Stimulated activated CD4-positive, alpha-beta T cell treated with anti-CD3 and anti-CD28 coated beads, Interleukin-12 subunit alpha, Interleukin-12 subunit beta, amount 100 ng/mL, for 4 hours (primary cell): ENCODE data around the gene APOB.

Experiments
- DNase-seq: peaks from one replicate; pipeline ENCODE4 v3.0.0-alpha.2; 2020

APOB gene

DNA sequence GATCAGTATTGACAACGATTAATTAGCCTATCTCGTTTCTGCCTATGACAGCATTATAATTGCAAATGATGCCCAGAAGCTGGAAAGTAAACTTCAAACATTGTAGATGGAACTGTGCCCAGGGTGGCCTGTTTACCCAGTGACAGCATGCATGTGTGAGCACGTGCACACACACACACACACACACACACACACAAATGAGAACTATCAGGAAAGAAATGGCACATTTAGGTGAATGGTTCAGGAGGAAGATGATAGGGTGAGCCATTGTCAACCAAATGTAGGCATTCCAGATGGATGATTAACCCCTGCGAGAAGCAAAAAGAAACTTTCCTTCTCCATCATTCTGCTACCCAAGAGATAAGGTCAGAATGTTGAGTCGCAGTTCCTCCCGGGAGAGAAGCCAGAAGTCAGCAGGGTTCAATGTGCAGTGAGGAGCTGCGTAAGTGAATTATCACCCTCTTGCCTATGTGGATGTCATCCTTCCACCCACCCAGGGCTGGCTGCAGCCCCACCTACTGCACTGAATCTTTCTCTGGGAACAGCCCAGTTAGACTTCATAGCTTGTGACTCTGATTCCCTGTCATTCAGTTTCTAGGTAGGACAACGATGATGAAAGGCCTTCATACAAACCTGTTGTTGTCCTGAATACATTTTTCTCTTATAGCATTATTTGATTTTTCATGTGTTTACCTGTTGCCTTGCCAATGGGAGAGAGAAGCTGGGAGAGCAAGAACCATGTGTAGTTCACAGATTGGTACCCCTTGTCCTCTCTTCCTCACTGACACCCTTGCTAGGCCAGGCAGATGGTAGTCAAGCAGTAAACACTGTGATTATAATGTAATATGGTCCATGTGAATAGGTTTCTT is 3.5 kb upstream of the APOB start:
- no peak for DNase-seq

DNA sequence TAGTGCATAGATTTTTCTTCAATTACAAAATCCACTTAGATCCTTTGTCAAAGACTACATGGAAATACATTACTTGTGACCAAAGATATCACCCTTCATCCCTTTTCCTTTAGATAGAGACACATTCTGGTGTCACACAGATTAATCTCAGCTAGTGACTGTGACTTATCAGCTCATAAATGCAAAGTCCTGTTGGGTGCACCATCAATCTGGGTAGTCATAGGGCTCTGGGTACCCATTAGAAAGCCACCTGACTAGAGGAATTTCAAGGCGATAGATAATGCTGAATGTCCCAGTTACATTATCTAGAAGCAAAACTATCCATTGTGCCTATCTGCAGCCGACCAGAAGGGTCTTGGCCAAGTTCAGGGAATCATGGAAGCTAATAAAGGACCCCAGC is 2.6 kb upstream of the APOB start:
- no peak for DNase-seq

DNA sequence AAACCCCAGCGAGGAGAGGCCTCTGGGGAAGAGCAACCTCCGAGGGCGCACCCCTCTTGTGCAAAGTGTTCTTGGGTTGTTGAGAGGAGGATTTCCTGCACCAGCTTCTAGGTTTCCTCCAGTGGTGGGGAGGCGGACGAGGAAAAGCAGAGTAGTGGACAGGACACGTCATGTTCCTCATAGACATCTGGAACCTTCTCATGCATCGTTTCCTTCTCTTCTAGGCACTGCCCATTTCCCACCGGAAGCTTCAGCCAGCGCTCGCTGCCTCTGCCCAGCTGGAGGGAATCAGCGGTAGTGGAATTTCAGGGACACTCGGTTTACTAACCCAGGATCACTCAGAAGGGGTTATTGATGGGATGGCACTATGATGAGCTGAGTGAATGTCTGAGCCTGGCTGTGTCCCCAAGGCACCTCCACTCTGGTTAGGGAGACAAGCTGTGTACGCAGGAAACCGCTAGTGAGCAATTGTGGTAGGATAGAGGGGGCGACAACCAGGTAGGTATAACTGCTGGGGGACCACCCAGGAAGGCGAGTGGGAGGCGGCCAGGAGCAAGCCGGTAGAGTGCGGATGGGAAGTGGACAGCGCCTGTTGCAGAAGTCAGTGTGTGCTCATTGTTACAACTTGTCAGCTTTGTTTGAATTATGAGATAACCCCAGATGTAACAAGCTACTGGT is 960 bp upstream of the APOB start:
- DNase-seq, result no peak

DNA sequence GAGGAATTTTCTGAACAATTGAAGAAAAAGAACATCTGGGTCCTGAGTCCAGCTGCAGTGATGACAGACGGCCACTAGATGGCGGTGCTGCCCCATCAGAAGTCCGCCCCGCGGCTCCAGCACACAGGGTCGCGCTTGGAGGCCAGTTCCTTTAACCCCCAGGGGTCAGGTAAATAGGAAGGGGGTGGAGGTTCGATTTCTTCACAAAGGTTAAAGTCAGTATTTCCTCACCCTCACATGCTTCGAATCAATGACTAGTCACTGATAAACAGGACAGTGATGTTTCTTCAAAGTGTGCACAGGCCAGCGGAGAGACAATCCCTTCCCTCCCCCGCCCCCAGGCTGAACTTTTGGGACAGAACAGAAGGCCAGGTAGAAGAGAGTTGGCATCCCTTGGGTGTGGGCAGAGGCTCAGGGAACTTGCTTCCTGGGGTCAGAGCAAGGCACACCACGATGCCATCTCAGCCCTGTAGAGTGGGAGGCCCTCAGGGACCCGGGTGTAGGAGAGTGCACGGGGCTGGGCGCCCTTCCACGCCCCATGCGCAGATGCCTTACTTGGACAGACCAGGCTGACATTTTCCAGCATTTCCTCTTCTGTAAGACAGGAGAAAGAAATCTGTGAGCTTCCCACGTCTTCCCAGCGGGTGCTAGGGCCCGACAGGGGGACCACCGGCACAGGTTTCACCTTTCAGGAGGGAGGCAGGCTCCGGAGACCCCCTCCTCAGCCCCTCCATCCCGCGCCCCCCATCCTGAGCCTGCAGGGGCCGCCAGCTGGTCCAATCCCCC is 722 bp downstream of the APOB start:
- DNase-seq, result peak; percentile 52

DNA sequence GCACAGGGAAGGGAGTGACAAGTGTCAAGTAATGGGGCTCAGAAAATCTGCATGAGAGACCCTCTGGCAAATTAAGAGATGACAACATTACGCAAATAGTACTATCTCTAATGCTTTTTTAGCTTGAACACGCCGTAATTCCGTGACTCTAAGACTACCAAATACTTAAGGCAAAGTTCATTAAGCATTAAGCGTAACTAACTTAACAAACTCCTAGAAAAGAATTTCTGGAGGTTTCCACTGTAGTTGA is 1.2 kb downstream of the APOB start:
- DNase-seq, result no peak

DNA sequence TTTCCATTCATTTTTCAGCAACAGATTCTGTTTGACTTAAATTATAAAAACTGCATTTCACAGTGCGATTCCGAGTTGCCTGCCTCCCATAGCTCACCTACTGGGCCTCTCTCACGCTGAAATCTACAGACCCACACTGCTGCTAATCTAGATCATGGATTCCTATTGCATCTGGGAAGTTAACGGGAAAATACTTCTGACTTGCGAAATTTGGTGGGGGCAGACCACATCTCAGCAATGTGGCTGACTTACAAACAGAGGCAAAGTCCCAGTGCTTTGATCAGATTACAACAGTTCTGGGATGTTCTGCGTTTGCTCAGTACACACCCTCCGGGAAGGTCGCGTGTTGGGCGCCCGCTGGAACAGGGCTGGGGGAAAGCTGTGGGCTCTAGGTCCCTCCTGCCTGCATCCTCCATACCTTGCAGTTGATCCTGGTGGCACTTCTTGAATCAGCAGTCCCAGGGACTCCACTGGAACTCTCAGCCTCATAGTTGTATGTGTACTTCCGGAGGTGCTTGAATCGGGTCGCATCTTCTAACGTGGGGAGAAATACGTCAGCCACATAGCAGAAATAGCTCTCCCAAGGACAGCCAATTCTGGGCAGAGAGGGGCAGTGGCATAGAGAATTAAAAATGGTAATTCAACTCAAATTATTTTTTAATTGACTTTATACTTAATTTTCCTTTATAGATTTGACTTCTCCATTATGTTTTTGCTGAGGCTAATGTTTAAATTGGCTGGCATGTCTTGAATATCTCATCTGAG is 1.7 kb downstream of the APOB start:
- DNase-seq, result no peak

DNA sequence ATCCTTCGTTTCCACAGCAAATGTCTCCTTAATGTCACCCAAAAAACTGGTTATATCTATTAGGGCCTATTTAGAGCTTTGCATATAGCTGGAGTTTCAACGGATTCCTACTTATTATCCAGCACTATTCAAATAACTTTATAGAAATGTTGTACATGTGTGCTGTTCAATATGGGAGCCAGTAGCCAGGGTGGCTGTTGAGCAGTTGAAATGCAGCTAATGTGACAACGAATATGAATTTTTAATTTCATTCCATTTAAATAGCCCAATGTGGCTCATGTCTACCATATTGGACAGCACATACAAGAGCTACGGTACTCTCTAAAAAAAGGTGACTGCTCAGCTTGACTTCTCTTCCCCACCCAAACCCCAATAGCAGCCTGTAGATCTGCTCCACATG is 2.4 kb downstream of the APOB start:
- no peak for DNase-seq

DNA sequence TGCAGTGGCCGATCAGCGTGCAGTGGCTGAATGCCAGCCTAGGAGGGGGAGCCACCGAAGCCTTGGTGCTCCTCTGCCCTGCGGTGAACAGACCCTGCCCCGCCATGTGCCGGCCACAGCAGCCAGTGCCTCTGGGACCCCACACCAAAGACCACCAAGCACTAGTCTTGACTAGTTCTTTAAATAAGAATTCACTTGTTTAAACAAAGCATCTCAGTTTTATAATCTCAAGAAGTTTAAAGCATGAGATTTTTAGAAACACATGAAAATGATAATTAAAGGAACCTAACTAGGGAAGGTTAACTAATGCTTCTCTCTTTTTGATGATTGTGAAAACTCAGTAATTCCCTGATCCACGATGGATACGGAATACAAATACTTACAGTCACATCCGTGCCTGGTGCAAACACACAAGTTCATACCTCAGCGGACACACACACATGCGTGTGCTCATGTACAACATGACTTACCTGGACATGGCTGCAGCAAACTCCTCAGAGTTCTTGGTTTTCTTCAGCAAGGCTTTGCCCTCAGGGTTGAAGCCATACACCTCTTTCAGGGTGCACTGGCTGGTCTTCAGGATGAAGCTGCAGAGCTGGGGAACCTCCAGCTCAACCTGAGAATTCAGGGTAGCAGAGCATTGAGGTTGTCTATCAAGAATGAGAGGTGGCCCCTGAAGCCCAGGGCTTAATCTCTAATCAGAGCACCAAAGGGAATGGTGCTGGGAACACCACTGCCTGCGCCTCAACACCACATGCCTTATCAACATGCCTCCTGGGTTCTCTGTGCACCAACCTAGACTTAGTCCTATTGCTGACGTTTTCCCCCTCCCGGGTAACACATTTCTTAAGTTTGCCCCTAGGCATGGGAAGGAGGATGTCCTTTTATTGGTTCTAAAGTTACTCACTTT is 3.1 kb downstream of the APOB start:
- DNase-seq, result no peak

DNA sequence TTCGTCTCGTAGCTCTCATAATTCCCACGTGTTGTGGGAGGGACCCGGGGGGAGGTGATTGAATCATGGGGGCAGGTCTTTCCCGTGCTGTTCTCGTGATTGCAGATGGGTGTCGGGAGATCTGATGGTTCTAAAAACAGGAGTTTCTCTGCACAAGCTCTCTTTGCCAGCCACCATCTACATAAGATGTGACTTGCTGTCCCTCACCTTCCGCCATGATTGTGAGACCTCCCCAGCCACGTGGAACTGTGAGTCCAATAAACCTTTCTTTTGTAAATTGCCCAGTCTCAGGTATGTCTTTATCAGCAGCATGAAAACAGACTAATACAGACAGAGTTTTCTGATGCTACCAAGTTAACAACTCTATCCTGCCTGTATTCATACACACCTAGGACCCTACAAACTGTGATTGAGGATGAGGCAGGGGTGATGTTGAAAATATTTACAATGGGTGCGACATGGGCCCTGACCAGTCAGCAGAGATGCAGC is 3.9 kb downstream of the APOB start:
- no peak for DNase-seq

DNA sequence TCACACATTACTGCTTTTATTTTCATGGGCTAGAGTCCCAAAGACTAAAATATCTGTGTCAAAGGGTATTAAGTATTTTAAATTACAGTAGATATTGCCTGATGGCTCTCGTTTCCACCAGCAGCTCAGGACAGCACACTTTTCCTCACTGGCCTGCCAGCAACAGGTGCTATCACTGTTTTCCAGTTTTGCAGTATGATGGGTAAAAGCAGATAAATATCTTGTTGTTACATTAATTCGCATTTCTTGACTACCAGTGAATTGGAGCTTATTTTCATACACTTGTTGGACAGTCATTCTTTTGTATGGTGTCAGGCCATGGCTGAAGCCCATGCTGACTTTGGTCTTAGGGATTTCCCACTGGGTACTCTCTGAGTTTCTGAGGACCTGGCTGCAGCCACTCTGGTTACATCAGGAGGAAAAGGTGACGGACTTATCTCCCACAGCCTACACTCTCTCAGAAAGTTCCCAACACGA is 4.8 kb downstream of the APOB start:
- DNase-seq, result no peak

DNA sequence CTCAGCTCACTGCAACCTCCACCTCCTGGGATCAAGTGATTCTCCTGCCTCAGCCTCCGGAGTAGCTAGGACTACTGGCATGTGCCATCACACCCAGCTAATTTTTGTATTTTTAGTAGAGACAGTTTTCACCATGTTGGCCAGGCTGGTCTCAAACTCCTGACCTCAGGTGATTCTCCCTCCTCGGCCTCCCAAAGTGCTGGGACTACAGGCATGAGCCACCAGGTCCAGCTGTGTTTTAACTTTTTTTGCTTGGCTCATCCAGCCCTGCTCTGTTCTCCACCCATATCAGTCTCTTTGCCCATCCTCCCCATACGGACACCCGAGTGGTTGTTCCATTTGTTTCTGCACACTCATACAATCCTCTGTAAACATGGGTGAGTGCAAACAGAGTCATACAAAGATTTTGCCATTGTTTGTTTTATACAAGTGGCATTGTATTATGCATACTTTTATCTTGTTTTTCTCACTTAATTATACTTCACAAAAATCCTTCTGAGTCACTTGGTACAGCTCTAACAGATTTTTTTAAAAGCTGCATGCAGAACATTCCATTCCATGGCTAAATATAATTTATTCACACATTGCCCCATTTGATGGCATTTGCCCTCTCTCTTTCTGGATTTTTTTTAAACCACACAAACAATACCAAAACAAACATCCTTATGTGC is 5.3 kb downstream of the APOB start:
- no peak for DNase-seq

DNA sequence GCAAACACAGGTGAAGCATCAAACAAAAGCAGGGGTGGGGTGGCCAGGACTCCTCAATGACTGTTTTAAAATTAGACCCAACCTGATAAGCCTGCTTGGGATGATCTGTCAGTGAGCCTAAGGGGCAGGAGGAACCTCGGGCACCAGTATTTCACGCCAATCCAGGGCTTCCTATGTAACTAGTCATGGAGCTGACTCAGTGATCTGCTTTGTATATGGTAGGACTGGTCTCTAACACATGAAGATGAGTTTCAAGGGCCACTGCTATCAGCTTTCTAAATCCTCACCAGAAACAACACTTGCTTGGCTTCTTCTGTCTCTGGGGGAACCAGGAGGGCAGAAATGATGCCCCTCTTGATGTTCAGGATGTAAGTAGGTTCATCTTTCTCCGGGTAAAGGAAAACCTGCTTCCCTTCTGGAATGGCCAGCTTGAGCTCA is 6.2 kb downstream of the APOB start:
- DNase-seq, result no peak

DNA sequence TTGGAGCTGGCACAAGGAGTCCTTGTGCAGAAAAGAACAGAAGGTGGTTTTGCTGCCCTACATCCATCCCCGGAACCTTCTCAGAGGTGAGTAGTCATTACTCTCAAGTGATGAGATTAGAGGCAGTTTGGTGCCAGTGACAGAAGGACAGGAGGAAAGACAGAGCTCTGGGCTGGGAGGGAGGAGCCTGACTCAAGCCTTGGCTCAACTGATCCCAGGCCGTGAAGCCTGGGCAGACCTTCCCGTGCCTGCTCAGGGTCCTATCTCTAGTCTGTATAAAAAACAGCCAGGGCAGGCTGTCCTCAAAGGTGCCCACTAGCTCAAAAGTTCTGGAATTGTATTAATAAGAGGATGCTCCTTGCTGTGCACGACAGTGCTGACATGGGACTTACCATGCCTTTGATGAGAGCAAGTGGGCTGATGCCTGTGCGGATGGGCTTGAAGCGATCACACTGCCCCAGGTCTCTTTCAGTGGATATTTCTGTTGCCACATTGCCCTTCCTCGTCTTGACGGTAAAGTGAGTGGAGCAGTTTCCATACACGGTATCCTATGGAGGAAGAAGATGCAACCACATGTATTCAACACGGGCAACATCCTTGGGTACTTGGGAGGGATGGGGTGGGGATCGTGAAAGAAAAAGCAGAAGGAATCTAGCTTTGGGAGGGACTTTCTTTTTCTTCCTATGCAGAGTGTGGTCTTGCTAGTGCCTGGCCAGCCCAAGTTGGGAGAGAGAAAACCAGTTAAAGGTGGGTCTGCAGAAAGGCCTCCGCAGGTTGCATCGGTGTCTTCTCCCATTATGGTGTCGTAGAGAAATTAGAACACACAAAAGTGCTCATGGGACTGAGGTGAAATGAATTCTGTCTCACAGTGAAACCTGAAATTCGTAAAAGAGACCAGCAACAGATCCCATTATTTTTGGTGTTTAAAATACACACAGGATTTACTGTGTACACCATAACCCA is 6.9 kb downstream of the APOB start:
- DNase-seq, result no peak

DNA sequence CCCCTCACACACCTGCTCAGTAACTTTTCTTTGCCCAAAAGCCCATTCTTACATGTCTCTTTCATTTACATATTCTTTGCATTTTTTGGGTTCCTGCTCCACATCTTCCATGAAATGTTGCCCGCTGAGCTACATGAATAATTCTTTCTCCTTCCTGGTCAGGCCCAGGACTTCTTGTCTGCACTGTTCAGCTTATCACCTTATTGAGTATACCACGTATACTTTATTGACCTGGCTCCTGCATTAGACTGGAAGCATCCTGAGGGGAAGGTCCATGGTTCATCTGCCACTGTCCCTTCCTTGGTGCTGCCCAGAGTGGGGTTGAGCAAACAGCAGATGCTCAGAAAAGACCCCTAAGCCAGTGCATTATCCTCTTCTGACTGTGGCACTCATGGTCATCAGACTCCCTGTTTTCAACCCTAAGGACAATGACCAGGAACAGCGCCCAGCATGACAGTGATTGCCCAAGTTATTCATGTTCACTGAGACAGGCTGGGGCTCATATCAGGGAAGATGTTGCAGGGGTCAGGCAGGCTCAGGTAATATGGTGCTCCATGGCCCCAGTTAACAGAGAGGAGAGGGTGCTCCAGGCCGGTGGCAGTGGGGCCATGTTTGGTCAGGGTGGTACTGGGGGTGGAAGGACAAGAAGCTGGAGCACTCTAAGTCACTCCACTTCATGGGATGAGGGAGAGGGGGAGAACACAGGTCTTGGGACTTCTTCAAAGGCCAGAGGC is 7.7 kb downstream of the APOB start:
- DNase-seq, result no peak

DNA sequence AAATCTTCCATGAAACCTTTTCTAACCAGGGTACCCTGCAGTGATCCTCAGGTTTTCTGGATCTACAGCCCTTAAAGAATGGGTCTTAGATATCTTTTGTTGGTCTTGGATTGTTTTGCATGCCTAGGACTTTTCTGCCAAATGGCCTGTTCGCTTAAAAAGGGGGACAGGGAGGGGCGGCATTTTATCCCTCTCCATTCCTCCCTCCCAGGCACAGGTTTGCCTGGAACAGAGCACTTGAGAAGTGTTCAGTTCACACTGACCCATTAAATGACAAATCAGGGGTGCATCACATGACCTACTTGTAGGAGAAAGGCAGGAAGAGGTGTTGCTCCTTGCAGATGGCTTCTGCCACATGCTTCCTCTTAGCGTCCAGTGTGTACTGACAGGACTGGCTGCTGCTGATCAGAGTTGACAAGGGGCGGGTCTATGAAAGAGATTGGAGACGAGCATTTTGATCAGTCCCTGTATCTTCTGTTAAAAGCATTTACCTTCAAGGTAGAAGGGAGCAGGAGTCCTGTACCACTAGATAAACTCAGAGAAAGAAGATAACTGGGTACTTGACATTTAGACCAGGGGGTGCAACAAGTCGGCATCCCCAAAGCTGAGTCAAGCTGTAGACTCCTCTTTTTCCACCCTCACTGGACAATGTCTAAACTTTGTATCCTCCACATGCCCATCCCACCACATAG is 8.4 kb downstream of the APOB start:
- no peak for DNase-seq

DNA sequence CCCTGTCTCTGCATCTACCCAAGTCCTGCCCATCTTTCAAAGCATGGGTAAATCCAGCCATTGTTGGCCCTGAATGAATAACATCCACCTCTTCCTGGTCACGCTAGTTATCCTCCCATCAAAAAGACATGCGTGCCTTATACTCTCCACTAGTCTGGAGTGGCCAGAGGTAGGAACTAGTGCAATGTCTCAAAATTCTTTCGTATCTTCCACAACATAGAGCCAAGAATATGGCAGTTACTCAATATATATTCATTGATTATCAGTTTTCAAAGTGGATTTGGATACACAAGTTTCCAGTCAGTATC is 8.9 kb downstream of the APOB start:
- DNase-seq, result no peak

DNA sequence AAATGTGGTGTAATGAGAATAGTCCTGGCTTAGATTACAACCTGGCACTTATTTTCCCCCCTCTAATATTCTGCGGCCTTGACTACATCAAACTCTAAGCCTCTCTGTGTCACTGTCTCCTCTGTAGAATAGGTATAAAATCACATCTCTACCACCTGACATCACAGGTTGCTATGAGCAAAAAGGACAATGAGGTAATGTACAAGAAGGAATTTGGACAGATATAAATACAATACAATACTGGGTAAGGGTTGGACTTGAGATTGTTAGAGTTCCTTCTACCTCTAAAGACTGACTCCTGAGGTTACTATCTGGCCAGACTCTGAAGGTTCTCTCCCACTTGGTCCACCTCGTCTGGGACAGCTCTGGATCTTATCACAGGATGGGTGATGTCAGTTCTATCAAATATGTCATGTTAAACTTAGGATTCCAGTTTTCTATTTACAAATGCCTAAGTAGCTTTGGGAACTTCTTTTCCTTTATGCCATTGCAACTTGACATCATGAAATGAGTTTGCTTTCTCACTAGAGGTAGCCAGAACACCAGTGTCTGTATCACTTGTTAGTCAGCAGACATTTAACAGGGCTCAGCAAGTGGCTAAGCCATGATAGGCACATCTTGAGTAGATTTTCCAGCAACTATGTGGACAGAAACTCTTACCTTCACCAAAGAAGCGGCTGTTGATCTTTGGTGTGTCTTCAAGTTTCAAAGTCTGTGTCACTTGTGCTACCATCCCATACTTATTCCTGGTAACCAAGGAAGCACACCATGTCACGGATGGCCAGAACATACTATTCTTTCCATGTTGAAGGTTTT is 9.5 kb downstream of the APOB start:
- no peak for DNase-seq
